Measurements from ENCODE around the gene DCAF6. TPM values are rescaled to one million over a fixed set of nuclear protein-coding genes. Genes with fewer than 3 reads are reported as not detected.
A peak's percentile ranks its signal among the peaks of the same experiment; 100 is the strongest.

Gene DCAF6
- total RNA-seq, 1 experiment from 2014 or later, result 75.1 TPM

DNA sequence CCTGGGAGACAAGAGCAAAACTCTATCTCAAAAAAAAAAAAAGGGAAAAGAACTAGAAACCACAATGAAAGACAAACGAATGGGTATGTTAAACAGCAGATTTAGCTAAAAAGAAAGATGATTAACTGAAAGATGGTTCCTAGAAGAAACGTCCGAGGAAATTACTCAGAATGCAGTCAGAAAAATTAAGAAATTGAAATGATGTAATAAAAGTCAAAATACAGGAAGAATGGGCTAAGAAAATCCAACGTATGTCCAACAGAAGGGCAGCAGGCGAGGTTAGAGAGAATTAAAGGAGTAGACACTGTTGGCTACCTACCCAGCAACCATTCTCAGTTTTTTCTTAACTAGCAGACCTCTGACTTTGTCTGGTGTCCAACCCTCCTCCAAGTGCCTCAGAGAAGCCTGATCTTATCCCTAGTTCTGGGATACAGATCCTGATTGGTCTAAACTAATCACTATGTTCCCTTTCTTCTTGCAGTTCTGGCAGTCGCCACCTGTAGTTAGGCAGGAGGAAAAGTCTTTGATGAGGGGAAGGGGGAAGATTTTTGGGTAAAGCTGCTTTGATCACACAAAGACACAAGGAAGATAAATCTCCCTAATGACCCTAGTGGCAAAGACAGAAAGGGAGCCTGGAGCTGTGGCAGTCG is 174.5 kb downstream of the DCAF6 start:
- no peak for DNase-seq (ENCODE audit: low read depth)
- in situ Hi-C loops (cut with HindIII; ENCODE audit: low pct_unique_long_range_greater_than_20kb, low sequenced_read_pairs), result no loop called here

DNA sequence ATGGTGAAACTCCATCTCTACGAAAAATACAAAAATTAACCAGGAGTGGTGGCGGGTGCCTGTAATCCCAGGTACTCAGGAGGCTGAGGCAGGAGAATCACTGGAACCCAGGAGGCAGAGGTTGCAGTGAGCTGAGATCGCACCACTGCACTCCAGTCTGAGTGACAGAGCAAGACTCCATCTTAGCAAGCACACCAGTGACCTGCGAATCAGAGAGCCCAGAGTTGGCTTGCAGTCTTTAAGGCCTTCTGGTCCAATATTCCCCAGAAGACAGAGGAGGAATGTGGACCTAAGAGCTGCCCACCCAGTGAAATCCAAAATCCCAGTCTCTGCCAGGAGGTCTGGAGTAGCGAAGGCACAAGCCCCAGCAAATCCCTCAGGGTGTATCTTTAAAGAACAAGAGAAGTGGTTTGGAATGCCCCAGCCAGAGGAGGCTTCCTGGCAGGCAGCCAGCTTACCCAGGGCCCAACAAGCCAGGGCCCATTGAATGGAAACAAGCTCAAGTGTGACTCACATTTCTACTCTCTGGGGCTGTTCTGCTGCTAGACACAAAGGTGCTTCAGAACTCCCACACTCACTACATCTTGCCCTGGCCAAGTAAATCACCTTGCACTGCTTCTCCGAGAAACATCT is 176.3 kb downstream of the DCAF6 start:
- DNase-seq (ENCODE audit: low read depth), result peak; percentile 64
- in situ Hi-C loops (cut with HindIII; ENCODE audit: low pct_unique_long_range_greater_than_20kb, low sequenced_read_pairs), result no loop called here

- no peak for DNase-seq (ENCODE audit: low read depth)
- in situ Hi-C loops (cut with HindIII; ENCODE audit: low pct_unique_long_range_greater_than_20kb, low sequenced_read_pairs), result no loop called here
Measured at GRCh38 chr1:168114845-168115244, 178.4 kb downstream of the DCAF6 start.

- in situ Hi-C loops (cut with HindIII; ENCODE audit: low pct_unique_long_range_greater_than_20kb, low sequenced_read_pairs), result no loop called here
- DNase-seq (ENCODE audit: low read depth), result no peak
Measured at GRCh38 chr1:168116327-168116799, 179.9 kb downstream of the DCAF6 start.

- in situ Hi-C loops (cut with HindIII; ENCODE audit: low pct_unique_long_range_greater_than_20kb, low sequenced_read_pairs), result no loop called here
- DNase-seq (ENCODE audit: low read depth), result no peak
Measured at GRCh38 chr1:168119750-168120149, 183.3 kb downstream of the DCAF6 start.

GRCh38 chr1:168121401-168122011 is 185.0 kb downstream of the DCAF6 start:
- in situ Hi-C loops (cut with HindIII; ENCODE audit: low pct_unique_long_range_greater_than_20kb, low sequenced_read_pairs), result no loop called here
- DNase-seq (ENCODE audit: low read depth), result no peak

DNA sequence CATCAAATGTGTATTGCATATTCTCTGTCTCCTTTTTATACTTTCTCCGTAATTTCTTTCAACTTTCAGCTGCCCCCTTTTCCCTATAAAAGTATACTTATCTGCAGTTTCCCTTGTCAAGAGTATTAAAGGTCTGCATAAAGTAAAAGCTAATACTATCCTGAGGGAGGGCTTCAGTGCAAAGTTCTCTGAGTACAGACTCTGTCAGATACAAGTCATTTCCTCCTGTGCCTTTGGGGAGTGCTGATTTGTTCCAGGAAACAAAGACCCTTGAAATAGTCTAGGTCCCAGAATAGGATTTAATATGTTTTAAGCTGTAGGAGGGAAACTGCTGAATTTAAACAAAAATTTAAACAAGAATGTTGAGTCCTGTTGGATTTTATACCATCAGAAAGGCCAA is 188.6 kb downstream of the DCAF6 start:
- in situ Hi-C loops (cut with HindIII; ENCODE audit: low pct_unique_long_range_greater_than_20kb, low sequenced_read_pairs), result no loop called here
- DNase-seq (ENCODE audit: low read depth), result no peak

Other genes starting within 250 kb of the DCAF6 start
- gene MPZL1, start 214.7 kb upstream of the DCAF6 start, total RNA-seq (2014; rRNA removed; shearing (Covaris generic); ENCODE audit: low replicate concordance), result 148 and 159 TPM in 2 replicates
- gene ADCY10, start 22.5 kb upstream of the DCAF6 start, total RNA-seq (2014; rRNA removed; shearing (Covaris generic); ENCODE audit: low replicate concordance), result 0.20 TPM in 1 of 2 replicates, not detected in the other
- gene MPC2, start 389 bp downstream of the DCAF6 start, total RNA-seq (2014; rRNA removed; shearing (Covaris generic); ENCODE audit: low replicate concordance), result 265 and 267 TPM in 2 replicates
- gene GPR161, start 200.2 kb downstream of the DCAF6 start, total RNA-seq (2014; rRNA removed; shearing (Covaris generic); ENCODE audit: low replicate concordance), result 7.2 and 7.8 TPM in 2 replicates
- 22.1 and 35.7 TPM in 2 replicates for gene TIPRL, start 242.3 kb downstream of the DCAF6 start, total RNA-seq (2014; rRNA removed; shearing (Covaris generic); ENCODE audit: low replicate concordance)

Measured in Caki2 (cell line).